Endothelial cell of umbilical vein (primary cell): Measurements from ENCODE around the gene PLCG2. TPM values are rescaled to one million over a fixed set of nuclear protein-coding genes. Genes with fewer than 3 reads are reported as not detected.

Source experiments
- BruUV-seq: library from RNA; stranded (reverse); fragments of 400-500 nt; replicated peaks from 2 replicates; lab custom pipeline; 2021; lab: Mats Ljungman, UMichigan
- CTCF ChIA-PET: fragments of 300-600, 350-600 bp; sonication (Branson Sonifier 250); formaldehyde crosslinking; loops from one replicate; lab custom pipeline; 2021; ENCODE audit warnings: antibody characterized with exemption, inconsistent platforms; lab: Charles Lee
- POLR2A ChIA-PET: fragments of 300-600, 350-600 bp; sonication (Branson Sonifier 250); formaldehyde crosslinking; loops from one replicate; lab custom pipeline; 2021; ENCODE audit warnings: antibody characterized with exemption, inconsistent platforms; lab: Charles Lee
- DNase-seq: peaks from one replicate; pipeline ENCODE4 v3.0.0-alpha.2; 2011; ENCODE audit warnings: low read depth, low spot score
- FAIRE-seq: peaks from 2 replicates; lab custom pipeline; 2011; peaks lifted over from hg19 to GRCh38; lab: Jason Lieb, UNC
- H2AFZ ChIP-seq: 2 replicates; pipeline ENCODE4 v1.6.0; 2012; ENCODE audit warnings: low read depth, low read length, control low read depth, inconsistent platforms
- H3K27ac ChIP-seq: 2 replicates; pipeline ENCODE4 v1.5.1; 2011; ENCODE audit warnings: low read depth, mild to moderate bottlenecking, control low read depth, low read length, moderate library complexity; ENCODE audit not compliant: insufficient read depth
- H3K27me3 ChIP-seq, 2 experiments: 2 replicates each; pipeline versions ENCODE4 v1.6.0 to v1.6.1; 2011; ENCODE audit warnings: low read length in 2 of 2, mixed read lengths in 1 of 2; ENCODE audit not compliant: control insufficient read depth in 2 of 2, insufficient read depth in 2 of 2
- H3K36me3 ChIP-seq, 2 experiments: 2 replicates in 1 of 2; 3 replicates in 1 of 2; pipeline ENCODE4 v1.5.1; 2011; ENCODE audit warnings: low read length in 2 of 2, mild to moderate bottlenecking in 1 of 2, moderate library complexity in 1 of 2; ENCODE audit not compliant: control insufficient read depth in 2 of 2, insufficient read depth in 2 of 2; ENCODE audit errors: extremely low read depth in 1 of 2
- H3K4me1 ChIP-seq: 3 replicates; pipeline ENCODE4 v1.5.1; 2011; ENCODE audit warnings: mild to moderate bottlenecking, low read length; ENCODE audit not compliant: control insufficient read depth, insufficient read depth; ENCODE audit errors: extremely low read depth
- H3K4me2 ChIP-seq: 2 replicates; pipeline ENCODE4 v1.6.1; 2011; ENCODE audit warnings: low read length, control low read depth, mixed read lengths; ENCODE audit not compliant: insufficient read depth
- H3K4me3 ChIP-seq, 3 experiments: fragments of 200-600 bp in 1 of 3; sonication (generic), shearing (Covaris generic) in 1 of 3; replicated peaks in 1 of 3; 2 replicates each; pipeline ENCODE4 v1.5.1; 2011 to 2016; ENCODE audit warnings: control low read depth in 3 of 3, low read length in 3 of 3, mild to moderate bottlenecking in 2 of 3, inconsistent platforms in 1 of 3, low read depth in 1 of 3, moderate library complexity in 1 of 3; ENCODE audit not compliant: insufficient read depth in 1 of 3
- H3K79me2 ChIP-seq: 2 replicates; pipeline ENCODE4 v1.6.0; 2012; ENCODE audit warnings: low read length, inconsistent platforms; ENCODE audit not compliant: control insufficient read depth, insufficient read depth
- H3K9ac ChIP-seq: replicated peaks from 2 replicates; pipeline ENCODE3; 2011; ENCODE audit warnings: low read length, control low read depth; ENCODE audit not compliant: insufficient read depth; ENCODE audit errors: extremely low read depth
- H3K9me1 ChIP-seq: replicated peaks from 3 replicates; pipeline ENCODE4 v1.6.0; 2011; ENCODE audit warnings: mild to moderate bottlenecking, low read length; ENCODE audit not compliant: control insufficient read depth, insufficient read depth; ENCODE audit errors: extremely low read depth
- H3K9me3 ChIP-seq: replicated peaks from 2 replicates; pipeline ENCODE4 v1.5.1; 2012; ENCODE audit warnings: low read length, inconsistent platforms; ENCODE audit not compliant: control insufficient read depth, insufficient read depth
- H4K20me1 ChIP-seq: replicated peaks from 2 replicates; pipeline ENCODE3; 2011; ENCODE audit warnings: mild to moderate bottlenecking, low read length; ENCODE audit not compliant: control insufficient read depth, insufficient read depth; ENCODE audit errors: extremely low read depth
- EZH2 ChIP-seq: IDR thresholded peaks from 2 replicates; pipeline ENCODE4 v1.6.1; 2012; ENCODE audit warnings: borderline replicate concordance, low read depth, mild to moderate bottlenecking, moderate library complexity, low read length, inconsistent platforms; ENCODE audit not compliant: severe bottlenecking
- FOS ChIP-seq: IDR thresholded peaks from 2 replicates; pipeline ENCODE4 v1.6.1; 2011; ENCODE audit warnings: mild to moderate bottlenecking, low read length, moderate library complexity, borderline replicate concordance; ENCODE audit not compliant: insufficient read depth
- GATA2 ChIP-seq: IDR thresholded peaks from 2 replicates; pipeline ENCODE4 v1.7.0; 2011; ENCODE audit warnings: low read depth, mild to moderate bottlenecking, moderate library complexity, mixed read lengths, low read length; ENCODE audit not compliant: insufficient read length, insufficient read depth
- JUN ChIP-seq: IDR thresholded peaks from 2 replicates; pipeline ENCODE4 v1.6.1; 2011; ENCODE audit warnings: borderline replicate concordance, low read depth; ENCODE audit not compliant: insufficient read length, insufficient read depth
- MYC ChIP-seq: IDR thresholded peaks from one replicate; pipeline ENCODE4 v1.6.1; 2011; ENCODE audit warnings: mild to moderate bottlenecking, low read depth, low read length
- POLR2A ChIP-seq: IDR thresholded peaks from 2 replicates; pipeline ENCODE4 v1.6.1; 2012; ENCODE audit warnings: low read depth, mild to moderate bottlenecking, control low read depth, low read length
- POLR2AphosphoS5 ChIP-seq: IDR thresholded peaks from 2 replicates; pipeline ENCODE4 v1.6.1; 2012; ENCODE audit warnings: low read depth, mild to moderate bottlenecking, control low read depth, low read length, moderate library complexity; ENCODE audit not compliant: insufficient read depth
- dilution Hi-C: fragments of 300-500 bp; cut with MboI; formaldehyde crosslinking; loops from one replicate; pipeline ENCODE4 v1.15.0; 2019; ENCODE audit warnings: low sequenced_read_pairs; ENCODE audit not compliant: extremely low pct_ligation_motif_present
- intact Hi-C: fragments of 100-400 bp; cut with micrococcal nuclease; formaldehyde crosslinking; loops from one replicate; pipeline ENCODE4 v1.10.0; 2022
- polyA plus RNA-seq, 4 experiments: library from polyadenylated mRNA; depleted of rRNA in 3 of 4; stranded (reverse) in 3 of 4; unstranded in 1 of 4; fragments of >200 nt; gene quantifications; 2 replicates each; pipeline versions ENCODE4 v1.2.1 to v1.2.3, GENCODE V29; 2011 to 2012; ENCODE audit warnings: missing spikeins in 1 of 4
- total RNA-seq: library from RNA; stranded (reverse); gene quantifications from 2 replicates; pipeline ENCODE4 v1.2.3, GENCODE V29; 2021
- TF ChIP-seq, protein P1 (sequence below), 2 donors: IDR thresholded peaks; 1 replicate in 1 of 2; 2 replicates in 1 of 2; pipeline ENCODE4 v1.5.1; 2011; ENCODE audit warnings: low read length in 2 of 2, mild to moderate bottlenecking in 2 of 2, moderate library complexity in 2 of 2, control low read depth in 1 of 2, inconsistent platforms in 1 of 2, low read depth in 1 of 2; ENCODE audit not compliant: insufficient read depth in 1 of 2; ENCODE audit errors: extremely low read depth in 1 of 2
- TF ChIP-seq, protein P2 (sequence below): IDR thresholded peaks from 2 replicates; pipeline ENCODE4 v1.6.1; 2011; ENCODE audit not compliant: insufficient read depth, insufficient read length

PLCG2 gene
- total and polyA plus RNA-seq, 2 donors (not counting 3 experiments of a cell fraction or from before 2014, with no cell fraction given), result 10.8 to 13.6 TPM

DNA sequence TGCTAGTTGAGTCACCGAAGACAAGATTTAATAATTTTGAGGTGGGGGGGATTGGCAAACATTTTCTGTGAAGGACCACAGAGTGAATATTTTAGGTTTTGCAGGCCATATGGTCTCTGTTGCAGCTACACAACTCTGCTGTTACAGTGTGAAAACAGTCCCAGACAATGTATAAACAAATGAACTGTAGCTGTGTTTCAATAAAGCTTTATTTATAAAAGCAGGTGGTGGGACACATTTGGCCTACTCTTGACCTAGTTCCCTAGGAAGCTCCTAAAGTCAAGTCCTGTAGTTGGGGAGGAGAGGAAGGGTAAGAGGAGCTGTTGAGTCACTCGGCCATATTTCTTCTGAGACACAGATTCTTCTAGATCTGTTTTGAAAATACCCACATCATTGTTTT, 139.8 kb downstream of the PLCG2 start:
- intact Hi-C loops, result no loop called here
- Histone ChIP-seq H3K27me3 (no peaks in the 10 kb centered on the region), H3K79me2 (no peaks in the 10 kb centered on the region), H3K4me1 (peaks cover 2% of the 10 kb centered on the region), H3K4me2 (no peak overlapping the region), H3K36me3 (no peaks in the 10 kb centered on the region), H3K27ac (no peak overlapping the region), H3K9me1 (no peaks in the 10 kb centered on the region), H2AFZ (no peak overlapping the region), H3K9me3 (no peaks in the 10 kb centered on the region), H3K4me3 (no peak overlapping the region), H4K20me1 (no peaks in the 10 kb centered on the region), H3K9ac (no peak overlapping the region)
- dilution Hi-C loops, result no loop called here
- ChIA-PET CTCF (interaction anchor here (1.0 to 1.7 kb wide), 3 partner anchors 14 to 21 kb away, joined by 3 to 7 read pairs (median 3); no protein-coding TSS in a partner anchor), POLR2A (no interaction called here)
- no peak for FAIRE-seq
- no TSS peak for BruUV-seq
- TF ChIP-seq, protein P1, sequence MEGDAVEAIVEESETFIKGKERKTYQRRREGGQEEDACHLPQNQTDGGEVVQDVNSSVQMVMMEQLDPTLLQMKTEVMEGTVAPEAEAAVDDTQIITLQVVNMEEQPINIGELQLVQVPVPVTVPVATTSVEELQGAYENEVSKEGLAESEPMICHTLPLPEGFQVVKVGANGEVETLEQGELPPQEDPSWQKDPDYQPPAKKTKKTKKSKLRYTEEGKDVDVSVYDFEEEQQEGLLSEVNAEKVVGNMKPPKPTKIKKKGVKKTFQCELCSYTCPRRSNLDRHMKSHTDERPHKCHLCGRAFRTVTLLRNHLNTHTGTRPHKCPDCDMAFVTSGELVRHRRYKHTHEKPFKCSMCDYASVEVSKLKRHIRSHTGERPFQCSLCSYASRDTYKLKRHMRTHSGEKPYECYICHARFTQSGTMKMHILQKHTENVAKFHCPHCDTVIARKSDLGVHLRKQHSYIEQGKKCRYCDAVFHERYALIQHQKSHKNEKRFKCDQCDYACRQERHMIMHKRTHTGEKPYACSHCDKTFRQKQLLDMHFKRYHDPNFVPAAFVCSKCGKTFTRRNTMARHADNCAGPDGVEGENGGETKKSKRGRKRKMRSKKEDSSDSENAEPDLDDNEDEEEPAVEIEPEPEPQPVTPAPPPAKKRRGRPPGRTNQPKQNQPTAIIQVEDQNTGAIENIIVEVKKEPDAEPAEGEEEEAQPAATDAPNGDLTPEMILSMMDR (IDR thresholded peaks at IDR 0.05; ENCODE audit: extremely low read depth in 1 of 2, insufficient read depth in 1 of 2, low read depth in 1 of 2, low read length in 2 of 2), result no peak
- no peak for TF ChIP-seq FOS
- no peak for TF ChIP-seq EZH2
- TF ChIP-seq JUN, result no peak
- TF ChIP-seq, protein P2, sequence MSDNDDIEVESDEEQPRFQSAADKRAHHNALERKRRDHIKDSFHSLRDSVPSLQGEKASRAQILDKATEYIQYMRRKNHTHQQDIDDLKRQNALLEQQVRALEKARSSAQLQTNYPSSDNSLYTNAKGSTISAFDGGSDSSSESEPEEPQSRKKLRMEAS, result no peak
- no peak for DNase-seq

DNA sequence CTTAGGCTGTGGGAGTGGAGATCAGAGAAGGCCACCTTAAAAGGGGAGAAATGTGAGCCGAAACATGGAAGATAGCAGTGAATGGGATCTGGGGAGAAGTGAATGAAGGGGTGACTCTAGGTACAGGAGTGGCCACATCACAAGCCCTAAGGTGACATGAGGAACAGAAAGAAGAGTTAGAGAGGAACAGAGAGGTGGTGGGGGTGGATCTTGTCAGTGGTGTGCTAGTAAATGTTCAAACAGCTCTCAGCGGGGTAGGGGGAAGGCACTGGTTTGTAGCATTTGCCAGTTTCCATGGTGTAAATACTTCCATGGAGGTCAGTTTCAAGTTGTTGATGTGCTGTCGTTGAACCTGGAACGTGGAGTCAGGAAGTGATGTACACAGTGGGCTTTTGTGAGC, 141.4 kb downstream of the PLCG2 start:
- peaks cover 2% of the 10 kb centered on the region for H3K4me1 ChIP-seq
- intact Hi-C loops, result no loop called here
- no peak for TF ChIP-seq GATA2
- no peak for TF ChIP-seq FOS
- no peak for TF ChIP-seq POLR2A
- TF ChIP-seq EZH2, result no peak
- TF ChIP-seq MYC, result no peak
- TF ChIP-seq, protein P1 (IDR thresholded peaks at IDR 0.05; ENCODE audit: extremely low read depth in 1 of 2, insufficient read depth in 1 of 2, low read depth in 1 of 2, low read length in 2 of 2), result no peak
- TF ChIP-seq POLR2AphosphoS5, result no peak
- TF ChIP-seq JUN, result no peak
- TF ChIP-seq, protein P2, result no peak
- no peaks in the 10 kb centered on the region for H3K79me2 ChIP-seq
- dilution Hi-C loops, result no loop called here
- DNase-seq (no peak), FAIRE-seq (no peak)
- ChIA-PET CTCF (no interaction called here), POLR2A (no interaction called here)
- no peaks in the 10 kb centered on the region for H3K9me3 ChIP-seq
- no peak overlapping the region for H2AFZ ChIP-seq
- no peaks in the 10 kb centered on the region for H3K36me3 ChIP-seq
- no peak overlapping the region for H3K4me2 ChIP-seq
- BruUV-seq, result no TSS peak
- H3K4me3 ChIP-seq, result no peak overlapping the region
- no peak overlapping the region for H3K27ac ChIP-seq
- H3K27me3 ChIP-seq, result no peaks in the 10 kb centered on the region
- H4K20me1 ChIP-seq, result no peaks in the 10 kb centered on the region
- H3K9me1 ChIP-seq, result no peaks in the 10 kb centered on the region
- H3K9ac ChIP-seq, result no peak overlapping the region
